Brain microvascular endothelial cell (primary cell): ENCODE data around the gene SAMD1.
A peak's percentile ranks its signal among the peaks of the same experiment; 100 is the strongest.

Experiments used
- DNase-seq: peaks from one replicate; pipeline ENCODE4 v3.0.0-alpha.2; 2020
- H3K27ac ChIP-seq: fragments of 250-450 bp; sonication (Bioruptor Pico); 2 replicates; pipeline ENCODE4 v1.5.1; 2020; ENCODE audit warnings: mild to moderate bottlenecking, moderate library complexity
- H3K27me3 ChIP-seq: fragments of 250-450 bp; sonication (Bioruptor Pico); replicated peaks from 2 replicates; pipeline ENCODE4 v1.5.1; 2020; ENCODE audit warnings: mild to moderate bottlenecking
- H3K36me3 ChIP-seq: fragments of 250-450 bp; sonication (Bioruptor Pico); replicated peaks from 2 replicates; pipeline ENCODE4 v1.5.1; 2020; ENCODE audit warnings: mild to moderate bottlenecking
- H3K4me3 ChIP-seq: 2 replicates; pipeline ENCODE4 v1.5.1; 2011; ENCODE audit warnings: low read depth, mild to moderate bottlenecking, control low read depth, low read length, moderate library complexity
- CTCF ChIP-seq: IDR thresholded peaks from 2 replicates; pipeline ENCODE4 v1.5.1; 2011; ENCODE audit warnings: low read depth, mild to moderate bottlenecking, moderate library complexity, low read length, control low read depth, inconsistent platforms; ENCODE audit errors: missing control alignments
- in situ Hi-C: cut with HindIII; loops from 2 replicates; pipeline ENCODE4 v1.10.0; 2017; ENCODE audit warnings: low sequenced_read_pairs, low pct_ligation_motif_present

SAMD1 gene

GRCh38 chr19:14097532-14098151, 7.1 kb upstream of the SAMD1 start:
- no peak overlapping the region for H3K27ac ChIP-seq
- peak; percentile 28 for TF ChIP-seq CTCF
- in situ Hi-C loops, result no loop called here
- peaks cover 32% of the 10 kb centered on the region for H3K36me3 ChIP-seq
- no peak for DNase-seq
- H3K4me3 ChIP-seq, result no peak overlapping the region
- no peaks in the 10 kb centered on the region for H3K27me3 ChIP-seq

- in situ Hi-C loops, result no loop called here
- no peak for DNase-seq
- H3K36me3 ChIP-seq, result peaks cover 21% of the 10 kb centered on the region
- H3K4me3 ChIP-seq, result no peak overlapping the region
- no peaks in the 10 kb centered on the region for H3K27me3 ChIP-seq
- TF ChIP-seq CTCF, result peak; percentile 36
- no peak overlapping the region for H3K27ac ChIP-seq
Measured at GRCh38 chr19:14096272-14096992, 5.9 kb upstream of the SAMD1 start.

- Histone ChIP-seq H3K4me3 (no peak overlapping the region), H3K27ac (no peak overlapping the region), H3K36me3 (peaks cover 11% of the 10 kb centered on the region), H3K27me3 (no peaks in the 10 kb centered on the region)
- in situ Hi-C loops, result no loop called here
- no peak for TF ChIP-seq CTCF
- no peak for DNase-seq
Measured at GRCh38 chr19:14094854-14095253, 4.3 kb upstream of the SAMD1 start.

GRCh38 chr19:14093117-14093823, 2.7 kb upstream of the SAMD1 start:
- Histone ChIP-seq H3K36me3 (peaks cover 18% of the 10 kb centered on the region), H3K4me3 (no peak overlapping the region), H3K27ac (no peak overlapping the region), H3K27me3 (no peaks in the 10 kb centered on the region)
- DNase-seq, result no peak
- in situ Hi-C loops, result no loop called here
- no peak for TF ChIP-seq CTCF

GRCh38 chr19:14091813-14092462, 1.4 kb upstream of the SAMD1 start:
- no peak for DNase-seq
- Histone ChIP-seq H3K27me3 (no peaks in the 10 kb centered on the region), H3K36me3 (peaks cover 15% of the 10 kb centered on the region), H3K4me3 (peak overlapping the region; percentile 69), H3K27ac (no peak overlapping the region)
- in situ Hi-C loops, result no loop called here
- no peak for TF ChIP-seq CTCF
